C1 segment of cervical spinal cord (tissue), 14 donors: ENCODE data around the gene SESN3.
"Not testable (repeated sequence)": the region's sequence is repeated elsewhere in the genome, so short reads cannot be mapped to it uniquely, and the experiment has no call there.

Experiments
- DNase-seq, 14 donors: peaks; one replicate each; lab custom pipeline; 2025; lab: John Stamatoyannopoulos, UW

Gene SESN3, protein sequence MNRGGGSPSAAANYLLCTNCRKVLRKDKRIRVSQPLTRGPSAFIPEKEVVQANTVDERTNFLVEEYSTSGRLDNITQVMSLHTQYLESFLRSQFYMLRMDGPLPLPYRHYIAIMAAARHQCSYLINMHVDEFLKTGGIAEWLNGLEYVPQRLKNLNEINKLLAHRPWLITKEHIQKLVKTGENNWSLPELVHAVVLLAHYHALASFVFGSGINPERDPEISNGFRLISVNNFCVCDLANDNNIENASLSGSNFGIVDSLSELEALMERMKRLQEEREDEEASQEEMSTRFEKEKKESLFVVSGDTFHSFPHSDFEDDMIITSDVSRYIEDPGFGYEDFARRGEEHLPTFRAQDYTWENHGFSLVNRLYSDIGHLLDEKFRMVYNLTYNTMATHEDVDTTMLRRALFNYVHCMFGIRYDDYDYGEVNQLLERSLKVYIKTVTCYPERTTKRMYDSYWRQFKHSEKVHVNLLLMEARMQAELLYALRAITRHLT

DNA sequence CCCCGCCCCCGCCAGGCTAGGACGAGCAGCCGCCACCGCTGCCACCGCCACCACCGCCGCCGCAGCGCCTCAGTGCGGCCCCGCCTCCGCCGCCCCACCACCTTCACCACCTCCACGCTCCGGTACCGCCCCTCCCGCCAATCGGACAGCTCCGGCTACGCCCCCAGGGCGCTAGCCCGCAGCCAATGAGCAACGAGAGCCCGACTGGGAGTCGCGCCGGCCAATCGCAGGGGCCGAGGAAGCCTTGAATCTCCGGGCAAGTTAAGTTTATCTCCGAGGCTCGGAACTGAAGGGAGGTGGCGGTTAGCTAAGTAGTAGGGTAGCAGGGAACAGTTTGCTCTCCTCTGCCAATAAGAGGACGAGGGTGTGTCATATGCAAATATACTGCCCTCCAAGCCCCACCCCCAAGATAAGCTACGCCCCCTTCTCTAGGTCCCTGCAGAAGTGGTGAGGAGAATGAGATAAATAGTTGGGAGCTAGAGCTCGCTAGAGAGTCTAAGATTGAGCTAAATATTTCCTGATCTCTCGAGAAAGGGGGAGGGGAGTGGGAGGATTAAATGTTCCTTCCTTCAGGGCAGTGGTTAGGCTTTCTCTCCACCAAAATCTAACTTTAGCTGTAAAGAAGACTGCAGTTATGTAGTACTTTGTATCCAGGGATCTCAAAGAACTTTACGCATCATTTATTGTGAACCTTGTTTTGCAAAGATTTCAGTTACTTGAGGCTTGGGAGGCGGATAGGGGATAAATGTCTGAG, at the start of gene SESN3:
Gene SESN3, minus strand, starts transcription at position 76 of the 754 bp plus-strand sequence. CDS start 342 bp downstream, outside the sequence.
- DNase-seq = peak; percentile 90 to 100 (median 97)

GRCh38 chr11:95279921-95280868, 49.2 kb upstream of the SESN3 start:
- DNase-seq = peak in 7 of 14 donors; percentile 30 to 68 (median 47)

DNA sequence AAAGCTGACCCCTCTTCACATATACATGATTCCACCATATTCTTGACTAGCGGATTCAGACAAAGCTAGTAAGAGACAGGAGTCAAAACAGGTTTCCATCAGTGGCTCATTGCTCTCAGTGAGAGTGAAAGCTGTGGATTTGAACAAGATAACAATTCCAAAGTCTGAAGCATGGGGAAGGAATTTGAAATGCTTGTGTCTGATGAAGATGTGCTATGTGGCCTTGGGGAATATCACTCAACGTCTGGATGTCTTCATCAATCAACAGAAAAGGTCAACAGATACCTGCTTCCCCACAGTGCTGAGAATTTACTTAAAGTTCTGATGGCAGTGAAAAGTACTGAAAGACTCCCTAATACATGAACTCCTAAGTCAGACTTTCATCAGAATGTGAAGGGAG, 46.9 kb upstream of the SESN3 start:
- DNase-seq = no peak

DNA sequence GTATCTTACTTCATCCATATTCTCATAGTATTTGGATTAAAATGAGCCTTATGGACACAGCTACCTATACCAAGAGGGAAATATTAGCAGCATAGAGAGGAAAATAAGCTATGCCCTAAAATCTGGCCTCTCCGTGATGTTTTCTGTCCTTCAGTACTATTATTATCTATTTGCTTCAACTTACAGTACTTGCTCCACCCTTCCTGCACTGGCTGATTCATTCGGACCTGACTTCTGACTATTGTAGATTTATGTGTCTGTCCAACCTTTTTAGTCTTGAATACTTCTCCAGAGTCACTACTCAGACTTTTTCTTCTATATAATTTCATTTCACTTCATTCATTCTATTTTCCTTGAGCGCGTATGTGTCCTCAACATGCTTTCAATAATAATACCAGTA, 45.1 kb upstream of the SESN3 start:
- no peak for DNase-seq

GRCh38 chr11:95273618-95274017, 42.6 kb upstream of the SESN3 start:
- DNase-seq = not testable (repeated sequence)

DNA sequence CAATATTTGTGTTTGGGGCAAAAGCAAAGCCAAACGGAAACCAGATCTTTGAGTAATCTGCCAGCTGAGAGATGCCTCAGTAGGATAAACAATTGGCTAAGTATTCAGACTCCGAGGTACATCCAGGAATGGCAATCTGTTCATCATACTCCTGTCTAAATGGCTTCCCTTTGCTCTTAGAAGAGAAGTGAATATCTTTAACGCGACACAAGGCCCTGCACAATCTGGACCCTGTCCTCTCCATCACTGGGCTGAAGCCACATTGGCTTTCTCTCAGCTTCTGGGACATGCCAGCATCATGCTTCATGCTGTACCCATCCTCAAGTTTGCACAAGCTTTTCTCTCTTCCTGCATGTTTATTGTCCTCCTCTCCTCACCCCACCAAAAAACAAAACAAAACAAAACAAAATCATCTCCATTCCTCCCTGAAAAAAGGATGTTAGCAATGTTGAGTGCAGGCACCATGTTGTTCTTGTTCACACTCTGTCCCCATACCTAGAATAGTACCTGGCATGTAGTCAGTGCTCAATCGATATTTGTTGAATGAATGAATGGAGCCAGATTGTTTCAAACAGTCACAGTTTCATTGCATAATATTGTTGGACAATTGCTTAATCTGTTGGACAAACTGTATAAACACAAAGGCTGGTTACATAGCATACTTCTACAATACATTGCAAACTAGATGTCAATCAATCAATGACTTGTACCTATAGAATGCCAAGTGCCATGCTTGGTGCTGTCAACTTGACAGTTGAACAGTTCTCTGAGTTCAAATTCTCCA, 38.2 kb upstream of the SESN3 start:
- DNase-seq = no peak

DNA sequence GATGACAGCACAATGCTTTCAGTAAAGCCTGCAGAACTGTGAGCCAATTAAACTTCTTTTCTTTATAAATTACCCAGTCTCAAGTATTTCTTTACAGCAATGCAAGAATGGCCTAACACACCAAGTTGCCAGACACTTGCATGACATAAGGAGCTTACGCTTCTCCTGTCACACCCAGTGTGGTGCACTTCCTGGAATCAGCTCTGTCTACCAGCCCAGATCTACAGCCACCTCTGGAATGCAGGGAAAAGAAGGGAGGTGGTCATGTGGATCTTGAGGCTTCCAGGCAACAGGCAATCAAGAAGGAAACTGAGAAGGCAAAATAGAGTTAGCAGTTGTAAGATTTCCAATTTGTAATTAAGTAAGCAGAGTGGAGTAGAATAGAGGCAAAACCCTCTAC, 37.4 kb upstream of the SESN3 start:
- no peak for DNase-seq

DNA sequence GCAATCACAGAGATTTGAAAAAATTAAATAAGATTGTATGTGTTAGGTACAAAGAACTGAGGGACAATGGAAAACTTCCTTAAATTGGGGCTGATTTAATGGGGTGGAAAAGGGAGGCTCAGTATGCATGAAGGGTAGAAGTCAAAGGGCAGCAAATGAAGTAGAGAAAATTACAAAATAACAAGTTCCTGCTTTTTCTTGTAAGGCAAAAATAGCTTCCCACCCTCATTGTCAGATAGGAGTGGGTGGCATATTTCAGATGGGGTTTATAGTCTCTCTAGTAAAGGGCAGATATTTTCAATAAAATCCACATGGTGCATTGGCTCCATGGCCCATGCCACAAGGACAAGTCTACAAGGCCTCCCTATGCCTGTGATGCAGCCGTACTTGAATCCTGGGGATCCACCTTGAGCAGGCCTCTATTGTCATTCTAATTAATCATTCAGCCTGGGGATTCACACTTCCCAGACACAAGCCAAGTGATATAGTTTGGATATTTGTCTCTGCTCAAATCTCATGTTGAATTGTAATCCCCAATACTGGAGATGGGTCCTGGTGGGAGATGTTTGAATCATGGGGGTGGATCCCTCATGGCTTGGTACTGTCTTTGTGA, 36.7 kb upstream of the SESN3 start:
- no peak for DNase-seq

DNA sequence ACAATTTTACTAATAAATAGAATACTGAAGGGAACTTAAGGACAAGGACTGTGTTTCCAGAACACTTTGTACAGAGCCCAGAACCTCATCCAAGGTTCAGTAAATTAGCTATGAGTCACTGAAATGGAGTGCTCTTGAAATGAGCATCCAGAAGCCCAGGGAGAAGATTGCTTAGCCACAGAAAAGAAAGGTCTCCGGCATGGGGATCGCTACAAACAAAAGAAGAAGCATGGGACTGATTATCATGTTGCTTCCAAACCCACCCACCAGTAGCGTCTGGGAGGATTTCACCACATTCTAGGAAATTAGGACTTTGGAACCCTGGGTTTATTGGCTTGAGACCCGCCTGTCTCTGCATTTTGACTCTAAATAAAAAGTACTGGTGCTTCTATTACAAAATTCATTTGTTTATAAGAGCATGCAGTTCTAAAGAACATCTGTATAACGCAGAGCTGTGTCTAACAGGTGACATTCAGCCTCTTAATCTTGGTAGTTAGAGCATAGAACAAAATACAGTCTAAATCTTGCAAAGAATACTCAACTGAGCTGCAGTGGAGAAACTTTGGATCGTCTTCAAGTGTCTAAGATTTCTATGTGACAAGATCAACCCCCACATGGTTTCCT, 35.9 kb upstream of the SESN3 start:
- DNase-seq = no peak

DNA sequence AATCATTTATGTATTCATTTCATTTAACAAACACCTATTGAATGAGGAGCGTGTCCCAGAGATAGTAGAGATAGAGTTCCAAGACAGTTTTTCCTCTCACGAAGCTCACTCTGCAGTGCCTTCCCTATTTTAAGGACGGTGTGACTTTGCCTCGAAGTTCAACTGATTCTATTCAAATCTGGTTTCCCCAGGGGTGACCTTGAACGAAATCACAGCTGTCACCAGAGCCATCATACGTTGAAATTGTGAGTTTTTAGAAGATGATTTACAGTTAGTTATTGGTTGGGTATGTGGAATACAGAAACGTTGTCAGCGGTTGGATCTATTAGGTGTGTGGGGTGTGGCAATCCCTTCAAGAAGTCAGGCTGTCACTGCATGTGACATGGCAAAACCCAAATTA, 33.9 kb upstream of the SESN3 start:
- no peak for DNase-seq

DNA sequence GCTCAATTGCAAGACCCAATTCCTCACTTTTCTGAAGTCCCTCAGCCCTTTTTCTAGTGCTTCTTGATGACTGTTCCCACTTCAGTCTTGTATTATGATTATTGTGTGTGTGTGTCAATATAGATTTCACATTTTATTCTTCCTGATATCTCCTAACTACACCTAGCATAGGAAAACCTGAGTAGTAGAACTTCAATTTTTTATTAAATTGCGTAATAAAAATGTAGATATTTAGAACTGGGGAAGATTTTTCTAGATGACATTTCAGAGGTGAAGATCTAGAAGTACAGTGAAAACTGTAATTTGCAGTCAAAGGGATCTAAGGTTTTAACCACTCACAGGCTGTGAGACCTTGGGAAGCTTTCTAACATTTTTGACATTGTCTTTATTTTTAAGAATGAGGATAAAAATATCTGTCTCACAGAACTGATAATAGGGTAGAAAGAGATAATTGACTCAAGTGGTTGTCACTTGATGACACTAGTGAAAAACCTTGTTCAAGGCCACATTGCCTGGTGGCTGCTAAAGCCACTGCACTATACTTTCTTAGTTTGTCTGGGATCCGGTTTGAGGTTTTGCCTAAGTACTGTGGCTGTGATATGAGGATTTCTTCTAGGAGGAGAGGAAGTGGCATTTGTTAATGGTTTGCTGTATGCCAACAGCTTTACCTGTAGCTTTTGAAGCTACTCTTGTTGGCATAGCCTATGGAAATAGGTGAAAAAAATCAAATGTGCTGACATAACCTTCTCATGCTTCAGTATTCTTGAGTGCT, 32.2 kb upstream of the SESN3 start:
- no peak for DNase-seq

- DNase-seq = no peak
These were observed 26.5 kb upstream of the SESN3 start for GRCh38 chr11:95257456-95257971.

GRCh38 chr11:95256321-95256779, 25.3 kb upstream of the SESN3 start:
- DNase-seq = peak in 2 of 14 donors; percentile 24

GRCh38 chr11:95255251-95256145, 24.5 kb upstream of the SESN3 start:
- DNase-seq = no peak

DNA sequence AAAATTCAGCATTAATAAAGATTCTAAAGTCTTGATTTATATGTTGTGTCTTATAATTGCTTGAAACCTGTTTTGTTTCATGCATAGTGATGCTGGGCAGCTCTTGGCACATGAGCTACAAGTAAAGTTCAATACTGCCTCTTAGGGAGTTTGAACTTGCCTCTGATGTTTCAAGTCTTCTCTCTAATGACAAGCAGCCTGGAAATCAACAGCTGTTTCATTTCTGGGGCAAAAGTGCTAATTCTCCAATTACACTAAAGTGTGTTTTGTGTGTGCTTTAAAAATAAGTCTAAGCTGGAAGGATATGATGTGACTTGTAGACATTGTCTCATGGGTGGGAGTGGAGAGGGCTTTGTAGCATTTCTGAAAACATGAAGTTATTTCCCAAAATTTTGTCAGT, 23.7 kb upstream of the SESN3 start:
- peak in 1 of 14 donors; percentile 10 for DNase-seq

- peak; percentile 1 to 87 (median 76) for DNase-seq
These were observed 23.2 kb upstream of the SESN3 start for GRCh38 chr11:95254131-95254704.

DNA sequence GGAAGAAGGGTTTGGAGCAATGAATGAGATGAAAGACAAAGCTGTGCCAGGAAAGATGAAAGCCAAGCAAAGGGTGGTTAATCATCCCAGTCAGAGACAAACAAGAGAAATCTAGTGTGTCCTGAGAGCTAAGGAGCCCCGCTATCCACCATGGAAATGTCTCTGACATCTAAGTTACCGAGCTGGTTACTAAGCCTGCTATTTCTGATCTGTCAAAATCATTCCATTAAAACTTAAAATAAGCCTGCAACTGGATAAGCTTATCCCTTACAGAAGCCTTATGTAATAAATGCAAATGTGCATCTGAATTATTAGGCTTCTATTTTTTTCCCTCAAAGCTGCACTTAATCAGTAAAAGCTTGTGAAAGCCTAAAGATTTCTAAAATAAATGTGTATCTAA, 22.1 kb upstream of the SESN3 start:
- DNase-seq = no peak
